Muscle of leg (tissue), 11 donors: Measurements from ENCODE around the gene TRAF7. TPM values are rescaled to one million over a fixed set of nuclear protein-coding genes. Genes with fewer than 3 reads are reported as not detected.
A peak's percentile ranks its signal among the peaks of the same experiment; 100 is the strongest.

ENCODE experiments used
- DNase-seq: peaks from one replicate; pipeline ENCODE4 v3.0.0; 2013
- H3K27ac ChIP-seq: one replicate; pipeline ENCODE4 v1.5.1; 2013; ENCODE audit warnings: mild to moderate bottlenecking, low read length, control low read depth
- H3K27me3 ChIP-seq: one replicate; pipeline ENCODE4 v1.6.1; 2013; ENCODE audit warnings: low read length; ENCODE audit not compliant: control insufficient read depth, insufficient read depth
- H3K36me3 ChIP-seq: one replicate; pipeline ENCODE4 v1.6.1; 2013; ENCODE audit warnings: low read length; ENCODE audit not compliant: control insufficient read depth, insufficient read depth
- H3K4me1 ChIP-seq: one replicate; pipeline ENCODE4 v1.6.1; 2013; ENCODE audit warnings: low read length; ENCODE audit not compliant: control insufficient read depth, insufficient read depth
- H3K4me3 ChIP-seq: one replicate; pipeline ENCODE4 v1.5.1; 2013; ENCODE audit warnings: low read length, control low read depth
- H3K9me3 ChIP-seq: replicated peaks from 2 replicates; pipeline ENCODE4 v1.6.1; 2013; ENCODE audit warnings: low read depth, low read length; ENCODE audit not compliant: control insufficient read depth
- WGBS: methylation state at CpG from one replicate; pipeline ENCODE4 v1.1.5; 2013; ENCODE audit warnings: missing lambda C conversion rate; ENCODE audit not compliant: insufficient coverage; 5-methylcytosine and 5-hydroxymethylcytosine counted together
- polyA plus RNA-seq, 8 donors: library from polyadenylated mRNA; unstranded; fragments of 120-200 nt; gene quantifications; one replicate each; pipeline versions ENCODE4 v1.2.1 to v1.2.3, GENCODE V29; 2013; ENCODE audit warnings: inconsistent platforms in 1 of 8, low replicate concordance in 1 of 8; ENCODE audit not compliant: insufficient read length in 8 of 8, insufficient read depth in 1 of 8
- total RNA-seq: library from RNA; stranded (reverse); fragments of 120-200 nt; gene quantifications from one replicate; pipeline ENCODE4 v1.2.4, GENCODE V29; 2013

Gene TRAF7
- total and polyA plus RNA-seq, 9 donors = 29.0 to 52.6 (median 44.5) TPM

- Histone ChIP-seq H3K4me3 (peak within 1 kb of the TSS; percentile 73), H3K4me1 (peaks cover 40% of the 10 kb centered on the region), H3K27ac (peak within 1 kb of the TSS; percentile 97), H3K9me3 (no peaks in the 10 kb centered on the region), H3K27me3 (no peaks in the 10 kb centered on the region), H3K36me3 (peaks cover 12% of the 10 kb centered on the region)
- DNase-seq = no peak
- under 1% methylated on average over 48 of the region's 48 CpGs for WGBS
Measured at GRCh38 chr16:2214719-2214968, 59.1 kb downstream of the TRAF7 start, which contains the start of gene PGP. PGP (minus strand) TSS chr16:2214840; CDS start chr16:2214777, 63 bp downstream.

- WGBS = no CpG with 5 or more reads among the region's 4 CpGs
- Histone ChIP-seq H3K36me3 (peaks cover 10% of the 10 kb centered on the region), H3K27ac (no peak overlapping the region), H3K4me1 (peaks cover 26% of the 10 kb centered on the region), H3K4me3 (no peak overlapping the region), H3K9me3 (no peaks in the 10 kb centered on the region), H3K27me3 (no peaks in the 10 kb centered on the region)
- DNase-seq = no peak
Measured at GRCh38 chr16:2216330-2216729, 60.7 kb downstream of the TRAF7 start.

GRCh38 chr16:2223221-2223941 is 67.8 kb downstream of the TRAF7 start, which contains the start of gene E4F1:
E4F1 (plus strand) TSS chr16:2223591; CDS start chr16:2223614, 23 bp downstream.
- peak within 1 kb of the TSS; percentile 91 for H3K27ac ChIP-seq
- no peaks in the 10 kb centered on the region for H3K27me3 ChIP-seq
- no peaks in the 10 kb centered on the region for H3K9me3 ChIP-seq
- peak within 1 kb of the TSS; percentile 96 for H3K4me3 ChIP-seq
- peaks cover 19% of the 10 kb centered on the region for H3K36me3 ChIP-seq
- peak; percentile 99 for DNase-seq
- H3K4me1 ChIP-seq = peaks cover 15% of the 10 kb centered on the region
- WGBS = under 1% methylated on average over 82 of the region's 82 CpGs

- H3K27ac ChIP-seq = peak overlapping the region; percentile 85
- WGBS = 5% methylated on average over 20 of the region's 22 CpGs
- peaks cover 15% of the 10 kb centered on the region for H3K4me1 ChIP-seq
- H3K36me3 ChIP-seq = peaks cover 26% of the 10 kb centered on the region
- no peaks in the 10 kb centered on the region for H3K9me3 ChIP-seq
- H3K4me3 ChIP-seq = peak overlapping the region; percentile 96
- H3K27me3 ChIP-seq = no peaks in the 10 kb centered on the region
- DNase-seq = peak; percentile 65
Measured at GRCh38 chr16:2223942-2224486, 68.4 kb downstream of the TRAF7 start.

GRCh38 chr16:2226245-2226793 is 70.7 kb downstream of the TRAF7 start:
- Histone ChIP-seq H3K4me3 (no peak overlapping the region), H3K27me3 (no peaks in the 10 kb centered on the region), H3K9me3 (no peaks in the 10 kb centered on the region), H3K36me3 (peaks cover 44% of the 10 kb centered on the region), H3K4me1 (peaks cover 15% of the 10 kb centered on the region), H3K27ac (no peak overlapping the region)
- no peak for DNase-seq
- WGBS = 82% methylated on average over 4 of the region's 9 CpGs

- Histone ChIP-seq H3K9me3 (no peaks in the 10 kb centered on the region), H3K27me3 (no peaks in the 10 kb centered on the region), H3K4me1 (peaks cover 15% of the 10 kb centered on the region), H3K36me3 (peaks cover 50% of the 10 kb centered on the region), H3K4me3 (no peak overlapping the region), H3K27ac (no peak overlapping the region)
- 92% methylated on average over 2 of the region's 6 CpGs for WGBS
- DNase-seq = no peak
Measured at GRCh38 chr16:2226918-2227317, 71.3 kb downstream of the TRAF7 start.

Other genes with a start within 250 kb of the TRAF7 start
- not detected for gene HS3ST6, start 237.4 kb upstream of the TRAF7 start, total RNA-seq
- 1 to 10 TPM in 1 of 8 donors, not detected in 7; 1.7 TPM for gene HS3ST6, start 237.4 kb upstream of the TRAF7 start, polyA plus RNA-seq
- gene MSRB1, start 212.6 kb upstream of the TRAF7 start, total RNA-seq = 16.3 TPM
- gene MSRB1, start 212.6 kb upstream of the TRAF7 start, polyA plus RNA-seq = 10 to 100 TPM; 24.2 to 40.7 (median 29.1) TPM
- 43.0 TPM for gene RPL3L, start 201.1 kb upstream of the TRAF7 start, total RNA-seq
- gene RPL3L, start 201.1 kb upstream of the TRAF7 start, polyA plus RNA-seq = 10 to 100 TPM; 11.9 to 63.0 (median 33.4) TPM
- 142 TPM for gene NDUFB10, start 196.2 kb upstream of the TRAF7 start, total RNA-seq
- 100 to 1,000 TPM in 7 of 8 donors, 10 to 100 TPM in 1; 95.4 to 162 (median 128) TPM for gene NDUFB10, start 196.2 kb upstream of the TRAF7 start, polyA plus RNA-seq
- gene RPS2, start 191.0 kb upstream of the TRAF7 start, total RNA-seq = 2,334 TPM
- gene RPS2, start 191.0 kb upstream of the TRAF7 start, polyA plus RNA-seq = 1,000 to 10,000 TPM; 3,011 to 3,712 (median 3,485) TPM
- not detected for gene RNF151, start 188.9 kb upstream of the TRAF7 start, total RNA-seq
- gene RNF151, start 188.9 kb upstream of the TRAF7 start, polyA plus RNA-seq = not detected
- 23.9 TPM for gene TBL3, start 183.7 kb upstream of the TRAF7 start, total RNA-seq
- 10 to 100 TPM; 27.9 to 32.9 (median 30.6) TPM for gene TBL3, start 183.7 kb upstream of the TRAF7 start, polyA plus RNA-seq
- gene NOXO1, start 174.3 kb upstream of the TRAF7 start, total RNA-seq = 0.89 TPM
- 1 to 10 TPM in 4 of 8 donors, under 1 TPM in 4; 0.29 to 1.7 (median 0.98) TPM for gene NOXO1, start 174.3 kb upstream of the TRAF7 start, polyA plus RNA-seq
- gene GFER, start 171.6 kb upstream of the TRAF7 start, total RNA-seq = 18.3 TPM
- gene GFER, start 171.6 kb upstream of the TRAF7 start, polyA plus RNA-seq = 10 to 100 TPM; 14.7 to 23.8 (median 17.8) TPM
- 0.93 TPM for gene SYNGR3, start 165.8 kb upstream of the TRAF7 start, total RNA-seq
- gene SYNGR3, start 165.8 kb upstream of the TRAF7 start, polyA plus RNA-seq = 1 to 10 TPM in 6 of 8 donors, under 1 TPM in 2; 0.70 to 1.5 (median 1.2) TPM
- 6.6 TPM for gene ZNF598, start 146.0 kb upstream of the TRAF7 start, total RNA-seq
- gene ZNF598, start 146.0 kb upstream of the TRAF7 start, polyA plus RNA-seq = 10 to 100 TPM; 21.2 to 28.6 (median 23.6) TPM
- 0.80 TPM for gene NPW, start 136.0 kb upstream of the TRAF7 start, total RNA-seq
- gene NPW, start 136.0 kb upstream of the TRAF7 start, polyA plus RNA-seq = 1 to 10 TPM in 7 of 8 donors, under 1 TPM in 1; 0.57 to 5.4 (median 2.6) TPM
- 22.1 TPM for gene NHERF2, start 128.9 kb upstream of the TRAF7 start, total RNA-seq
- 10 to 100 TPM; 34.5 to 60.6 (median 45.6) TPM for gene NHERF2, start 128.9 kb upstream of the TRAF7 start, polyA plus RNA-seq
- gene NTHL1, start 107.9 kb upstream of the TRAF7 start, total RNA-seq = 20.2 TPM
- 10 to 100 TPM; 11.5 to 18.1 (median 14.0) TPM for gene NTHL1, start 107.9 kb upstream of the TRAF7 start, polyA plus RNA-seq
- gene TSC2, start 107.8 kb upstream of the TRAF7 start, total RNA-seq = 31.8 TPM
- gene TSC2, start 107.8 kb upstream of the TRAF7 start, polyA plus RNA-seq = 100 to 1,000 TPM in 3 of 8 donors, 10 to 100 TPM in 5; 57.6 to 109 (median 84.6) TPM
- gene PKD1, start 19.9 kb upstream of the TRAF7 start, total RNA-seq = 63.3 TPM
- gene PKD1, start 19.9 kb upstream of the TRAF7 start, polyA plus RNA-seq = 100 to 1,000 TPM; 120 to 183 (median 156) TPM
- 0.40 TPM for gene RAB26, start 7.2 kb upstream of the TRAF7 start, total RNA-seq
- gene RAB26, start 7.2 kb upstream of the TRAF7 start, polyA plus RNA-seq = 1 to 10 TPM in 4 of 8 donors, under 1 TPM in 4; 0.27 to 3.4 (median 0.86) TPM
- 0.75 TPM for gene CASKIN1, start 40.8 kb downstream of the TRAF7 start, total RNA-seq
- 1 to 10 TPM in 7 of 8 donors, under 1 TPM in 1; 0.94 to 2.4 (median 1.9) TPM for gene CASKIN1, start 40.8 kb downstream of the TRAF7 start, polyA plus RNA-seq
- gene MLST8, start 49.7 kb downstream of the TRAF7 start, total RNA-seq = 13.7 TPM
- gene MLST8, start 49.7 kb downstream of the TRAF7 start, polyA plus RNA-seq = 10 to 100 TPM; 30.6 to 38.2 (median 34.5) TPM
- gene BRICD5, start 55.1 kb downstream of the TRAF7 start, total RNA-seq = 5.8 TPM
- 10 to 100 TPM in 2 of 8 donors, 1 to 10 TPM in 6; 3.9 to 11.0 (median 7.6) TPM for gene BRICD5, start 55.1 kb downstream of the TRAF7 start, polyA plus RNA-seq
- 12.2 TPM for gene PGP, start 59.1 kb downstream of the TRAF7 start, total RNA-seq
- 10 to 100 TPM; 11.8 to 18.1 (median 16.9) TPM for gene PGP, start 59.1 kb downstream of the TRAF7 start, polyA plus RNA-seq
- 18.6 TPM for gene E4F1, start 67.8 kb downstream of the TRAF7 start, total RNA-seq
- gene E4F1, start 67.8 kb downstream of the TRAF7 start, polyA plus RNA-seq = 10 to 100 TPM; 14.2 to 19.3 (median 17.3) TPM
- gene DNASE1L2, start 80.7 kb downstream of the TRAF7 start, total RNA-seq = 0.89 TPM
- gene DNASE1L2, start 80.7 kb downstream of the TRAF7 start, polyA plus RNA-seq = 1 to 10 TPM in 1 of 8 donors, under 1 TPM in 7; 0.60 to 1.2 (median 0.84) TPM
- 56.9 TPM for gene ECI1, start 95.8 kb downstream of the TRAF7 start, total RNA-seq
- 10 to 100 TPM; 44.4 to 81.7 (median 59.5) TPM for gene ECI1, start 95.8 kb downstream of the TRAF7 start, polyA plus RNA-seq
- 80.7 TPM for gene RNPS1, start 112.3 kb downstream of the TRAF7 start, total RNA-seq
- 100 to 1,000 TPM; 169 to 198 (median 188) TPM for gene RNPS1, start 112.3 kb downstream of the TRAF7 start, polyA plus RNA-seq
- 7.5 TPM for gene ABCA3, start 184.9 kb downstream of the TRAF7 start, total RNA-seq
- 10 to 100 TPM; 11.5 to 17.6 (median 15.9) TPM for gene ABCA3, start 184.9 kb downstream of the TRAF7 start, polyA plus RNA-seq